COLO668 (cell line): ENCODE data around the gene PEA15.

Source experiments
- DNase-seq: peaks from one replicate; lab custom pipeline; 2025; ENCODE audit not compliant: unreplicated experiment; lab: John Stamatoyannopoulos, UW

Gene PEA15, protein sequence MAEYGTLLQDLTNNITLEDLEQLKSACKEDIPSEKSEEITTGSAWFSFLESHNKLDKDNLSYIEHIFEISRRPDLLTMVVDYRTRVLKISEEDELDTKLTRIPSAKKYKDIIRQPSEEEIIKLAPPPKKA

DNA sequence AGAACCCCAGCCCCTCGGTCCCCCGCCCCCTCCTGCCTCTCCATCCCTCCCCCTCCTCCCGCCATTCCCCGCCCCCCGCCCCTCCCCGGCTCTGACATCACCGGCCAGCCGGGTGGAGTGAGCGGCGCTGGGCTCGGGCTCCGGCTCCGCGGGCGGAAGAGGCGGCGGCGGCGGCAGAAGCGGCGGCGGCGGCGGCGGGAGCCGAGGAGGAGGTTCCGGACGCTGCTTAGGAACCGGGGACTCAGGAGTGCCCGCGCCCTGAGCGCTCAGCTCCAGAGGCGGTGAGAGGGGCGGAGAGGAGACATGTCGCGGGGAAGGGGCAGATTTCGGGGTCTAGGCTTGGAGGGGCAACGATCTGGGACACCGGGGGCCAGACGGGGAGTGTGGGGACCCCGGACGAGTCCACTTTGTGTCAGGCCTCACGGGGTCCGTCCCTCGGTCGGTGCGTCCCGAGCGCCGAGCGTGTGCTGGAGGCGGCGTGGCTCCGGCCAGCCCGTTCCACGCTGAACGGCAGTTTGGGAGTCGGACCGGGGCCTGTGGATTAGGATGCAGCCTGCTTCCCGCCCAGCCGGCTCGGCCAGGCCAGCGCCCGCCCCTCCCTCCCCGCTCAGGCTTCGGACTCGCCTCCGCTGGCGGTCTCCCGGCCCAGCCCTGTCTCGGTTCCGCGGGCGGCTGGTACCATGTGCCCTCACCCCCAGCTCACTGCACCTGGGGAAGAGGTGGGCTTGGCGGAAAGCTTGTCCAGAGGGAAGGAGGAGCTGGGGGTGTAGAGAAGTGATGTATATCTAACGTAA is at the start of gene PEA15:
Gene PEA15 (plus strand): TSS at position 143 of the 794 bp plus-strand sequence. CDS start 6,161 bp downstream, outside the sequence.
- peak; percentile 81 for DNase-seq

DNA sequence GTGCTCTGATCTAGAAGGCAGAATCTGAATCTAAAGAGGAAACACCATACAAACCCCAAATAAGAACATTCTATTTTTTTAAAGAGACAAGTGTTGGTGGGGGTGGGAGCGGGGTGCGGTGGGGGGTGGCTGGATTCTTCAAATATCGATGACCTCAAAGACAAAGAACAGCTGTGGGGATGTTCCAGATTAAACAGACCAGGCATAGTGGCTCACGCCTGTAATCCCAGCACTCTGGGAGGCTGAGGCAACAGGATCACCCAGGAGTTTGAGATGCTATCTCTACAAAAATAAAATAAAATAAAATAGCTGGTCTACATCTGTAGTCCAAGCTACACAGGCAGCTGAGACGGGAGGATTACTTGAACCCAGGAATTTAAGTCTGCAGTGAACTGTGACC is 48.8 kb upstream of the PEA15 start:
- DNase-seq: no peak

DNA sequence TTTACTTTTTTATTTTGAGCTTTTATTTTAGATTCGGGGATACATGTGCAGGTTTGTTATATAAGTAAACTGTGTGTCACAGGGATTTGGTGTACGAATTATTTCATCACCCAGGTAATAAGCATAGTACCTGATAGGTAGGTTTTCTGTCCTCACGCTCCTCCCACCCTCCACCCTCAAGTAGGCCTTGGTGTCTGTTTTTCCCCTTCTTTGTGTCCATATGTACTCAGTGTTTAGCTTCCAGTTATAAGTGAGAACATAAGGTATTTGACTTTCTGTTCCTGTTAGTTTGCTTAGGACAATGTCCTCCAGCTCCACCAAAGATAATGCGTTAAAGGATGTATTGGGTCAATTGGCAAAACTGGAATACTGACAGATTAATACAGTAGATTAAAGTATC is 48.0 kb upstream of the PEA15 start:
- no peak for DNase-seq

DNA sequence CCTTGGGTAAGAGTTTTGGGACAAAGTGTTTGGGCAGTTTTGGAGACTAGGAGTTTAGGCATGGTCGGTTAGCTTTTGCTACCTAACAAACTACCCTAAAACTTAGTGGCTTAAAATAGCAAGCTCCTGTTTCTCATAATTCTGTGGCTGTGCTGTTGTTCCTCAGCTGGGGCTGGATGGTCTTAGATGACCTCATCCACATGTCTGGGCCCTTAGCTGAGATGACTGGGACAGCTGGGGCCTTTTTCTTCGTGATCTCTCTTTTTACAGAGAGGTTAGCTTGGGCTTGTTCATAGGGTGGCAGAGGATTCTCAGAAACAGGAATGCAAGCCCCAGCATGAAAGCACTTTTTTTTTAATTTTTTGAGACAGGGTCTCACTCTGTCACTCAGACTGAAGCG is 47.2 kb upstream of the PEA15 start:
- DNase-seq: no peak

DNA sequence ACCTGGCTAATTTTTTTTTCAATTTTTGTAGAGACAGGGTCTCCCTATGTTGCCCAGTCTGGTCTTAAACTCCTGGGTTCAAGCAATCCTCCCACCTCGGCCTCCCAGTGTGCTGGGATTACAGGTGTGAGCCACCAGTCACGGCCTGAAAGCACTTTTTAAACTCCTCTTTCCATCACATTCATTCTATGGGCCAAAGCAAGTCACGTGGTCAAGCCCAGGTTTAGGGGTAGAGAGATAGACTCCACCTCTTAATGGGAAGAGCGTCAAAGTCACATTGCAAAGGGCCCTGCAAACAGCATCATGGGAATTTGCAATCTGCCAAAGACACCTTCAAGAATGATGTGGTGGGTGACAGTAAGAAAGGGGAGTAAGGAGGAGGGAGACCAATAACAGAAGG is 46.6 kb upstream of the PEA15 start:
- no peak for DNase-seq

DNA sequence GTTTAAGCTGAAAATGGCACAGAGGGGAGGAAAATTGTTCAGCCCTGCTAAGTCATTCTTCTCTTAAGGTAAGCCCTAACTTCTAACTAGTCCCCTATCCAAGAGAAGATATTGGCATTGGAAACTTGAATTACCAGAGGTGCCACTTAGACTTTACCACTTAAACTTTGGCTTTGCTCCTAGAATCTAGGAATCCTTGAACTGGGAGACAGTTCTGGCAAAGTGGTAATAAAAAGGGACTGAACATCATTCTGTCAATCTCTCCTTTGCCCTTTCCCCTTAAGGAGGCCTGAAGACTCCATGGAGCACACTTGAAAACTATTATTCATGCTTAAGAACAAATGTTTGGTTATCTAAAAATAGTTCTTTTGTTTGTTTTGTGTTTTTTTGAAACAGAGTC is 45.3 kb upstream of the PEA15 start:
- DNase-seq: no peak

DNA sequence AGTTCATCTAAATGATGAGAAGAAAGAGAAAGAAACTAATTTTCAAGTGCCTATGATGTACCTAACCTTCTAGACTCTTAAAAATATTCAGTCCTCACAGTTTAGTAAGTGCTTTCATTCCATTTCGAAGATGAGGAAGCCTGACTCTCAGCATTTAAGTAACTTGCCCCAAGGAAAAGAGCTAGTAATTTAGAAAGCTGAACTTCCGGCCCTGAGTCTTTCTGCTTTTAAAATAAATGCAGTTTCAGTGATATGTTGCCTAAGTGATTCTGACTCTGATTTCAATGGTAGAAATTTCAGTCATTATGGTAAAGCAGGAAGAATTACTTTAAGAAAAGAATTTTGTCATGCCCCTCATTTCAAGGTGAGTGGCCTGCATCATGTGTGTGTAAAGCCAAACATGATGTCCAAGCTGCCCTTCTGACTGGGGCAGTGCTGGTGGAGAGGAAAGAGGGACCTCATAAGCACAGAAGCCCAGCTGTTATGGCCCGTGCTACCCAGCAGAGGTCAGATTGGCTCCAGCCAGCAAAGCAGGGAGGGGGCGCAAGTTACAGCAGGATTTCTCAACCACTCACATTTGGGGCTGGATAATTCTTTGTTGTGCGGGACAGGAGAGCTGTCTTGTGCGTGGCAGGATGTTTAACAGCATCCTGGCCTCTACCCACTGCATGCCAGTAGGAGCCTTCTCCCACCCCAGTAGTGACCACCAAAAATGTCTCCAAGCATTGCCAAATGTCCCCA is 43.0 kb upstream of the PEA15 start:
- DNase-seq: no peak

DNA sequence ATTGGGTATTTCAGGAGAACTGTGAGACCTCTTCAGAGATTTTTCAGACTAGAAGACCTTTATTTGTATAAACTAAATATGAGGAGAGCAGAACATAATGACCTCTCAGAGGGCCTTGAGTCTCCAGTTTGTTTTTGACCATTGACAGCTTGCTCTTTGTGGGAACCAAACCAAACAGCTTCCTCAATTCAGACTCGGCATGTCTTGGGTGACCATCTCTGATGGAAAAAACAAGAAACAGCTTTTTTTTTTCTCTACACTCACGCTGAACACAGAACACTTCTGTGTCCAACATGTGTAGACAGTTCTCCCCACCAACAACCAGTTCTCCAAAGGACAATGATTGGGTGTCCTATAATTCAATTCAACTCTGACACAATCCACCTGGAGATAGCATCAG is 42.3 kb upstream of the PEA15 start:
- DNase-seq: no peak

DNA sequence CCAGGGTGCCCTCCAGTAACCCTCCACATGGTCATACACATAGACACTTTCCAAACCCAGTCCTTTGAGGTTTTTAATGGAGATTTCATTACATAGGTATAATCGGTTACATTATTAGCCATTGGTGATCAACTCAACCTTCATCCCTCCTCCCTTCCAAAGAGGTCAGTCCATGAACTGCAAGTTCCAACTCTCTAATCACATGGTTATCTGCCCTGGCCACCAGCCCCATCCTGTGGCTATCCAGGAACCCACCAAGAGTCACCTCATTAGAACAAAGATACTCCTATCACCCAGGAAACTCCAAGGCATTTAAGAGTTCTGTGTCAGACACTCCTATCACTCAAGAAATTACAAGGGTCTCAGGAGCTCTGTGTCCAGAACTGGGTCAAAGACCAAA is 41.6 kb upstream of the PEA15 start:
- DNase-seq: no peak

DNA sequence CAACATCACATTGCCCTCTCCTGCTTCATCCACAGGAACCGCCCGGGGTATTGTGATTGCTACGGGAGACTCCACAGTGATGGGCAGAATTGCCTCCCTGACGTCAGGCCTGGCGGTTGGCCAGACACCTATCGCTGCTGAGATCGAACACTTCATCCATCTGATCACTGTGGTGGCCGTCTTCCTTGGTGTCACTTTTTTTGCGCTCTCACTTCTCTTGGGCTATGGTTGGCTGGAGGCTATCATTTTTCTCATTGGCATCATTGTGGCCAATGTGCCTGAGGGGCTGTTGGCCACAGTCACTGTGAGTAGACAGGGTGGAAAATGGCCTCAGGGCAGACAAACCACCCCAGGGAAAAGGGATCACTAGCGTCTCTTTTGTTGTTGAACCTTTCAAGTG is 41.1 kb upstream of the PEA15 start:
- DNase-seq: no peak

DNA sequence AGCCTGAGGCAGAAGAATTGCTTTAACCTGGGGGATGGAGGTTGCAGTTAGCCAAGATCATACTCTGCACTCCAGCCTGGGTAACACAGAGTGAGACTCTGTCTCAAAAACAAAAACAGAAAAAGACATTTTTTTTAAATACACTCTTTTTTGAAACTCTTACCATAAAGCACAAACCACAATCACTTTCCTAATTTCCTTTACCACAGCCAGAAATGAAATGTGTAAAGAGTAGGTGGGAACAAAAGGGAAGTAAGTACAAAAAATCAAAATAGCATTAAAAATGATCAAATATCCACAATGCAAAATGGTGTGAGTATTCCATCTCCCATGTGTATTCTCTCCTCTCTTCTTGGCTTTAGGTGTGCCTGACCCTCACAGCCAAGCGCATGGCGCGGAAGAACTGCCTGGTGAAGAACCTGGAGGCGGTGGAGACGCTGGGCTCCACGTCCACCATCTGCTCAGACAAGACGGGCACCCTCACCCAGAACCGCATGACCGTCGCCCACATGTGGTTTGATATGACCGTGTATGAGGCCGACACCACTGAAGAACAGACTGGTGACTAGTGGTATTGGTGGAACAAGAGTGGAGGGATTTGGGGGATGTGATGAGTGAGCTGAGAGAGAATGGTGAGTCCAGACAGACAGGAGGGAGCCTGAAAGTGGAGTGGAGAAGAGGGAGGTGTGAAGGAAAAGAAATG is 38.9 kb upstream of the PEA15 start:
- DNase-seq: no peak

DNA sequence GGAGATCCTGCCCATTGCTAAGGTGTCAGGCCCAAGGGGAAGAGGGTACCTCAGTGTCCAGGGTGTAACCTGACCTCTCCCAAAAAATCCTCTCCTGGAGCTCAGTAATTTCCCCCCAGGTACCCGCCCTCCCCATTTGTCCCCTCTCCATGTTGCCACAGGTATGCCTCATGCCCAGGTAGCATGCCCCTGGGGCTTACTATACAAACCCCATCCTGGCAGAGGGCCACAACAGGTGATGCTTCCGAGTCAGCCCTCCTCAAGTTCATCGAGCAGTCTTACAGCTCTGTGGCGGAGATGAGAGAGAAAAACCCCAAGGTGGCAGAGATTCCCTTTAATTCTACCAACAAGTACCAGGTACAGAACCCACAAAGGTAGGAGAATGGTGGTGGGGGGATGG is 38.1 kb upstream of the PEA15 start:
- no peak for DNase-seq

DNA sequence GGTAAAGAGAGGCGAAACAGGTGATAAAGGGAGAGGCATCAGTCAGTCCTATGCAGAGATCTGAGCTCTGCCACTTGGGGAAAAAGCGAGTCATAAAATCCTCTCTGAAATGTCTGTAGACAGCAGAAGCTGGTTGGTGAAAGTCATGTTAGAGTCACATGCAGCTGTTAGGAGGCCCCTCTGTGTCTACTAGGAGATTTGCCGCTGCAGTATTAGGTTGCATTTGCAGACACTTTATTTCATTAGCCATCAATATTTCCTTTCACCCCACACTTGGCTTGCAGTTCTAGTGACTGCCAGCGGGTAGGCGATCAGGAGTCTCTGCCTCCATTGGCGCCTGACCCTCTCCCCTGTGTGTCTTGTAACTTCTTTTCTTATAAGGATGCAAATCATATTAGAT is 37.6 kb upstream of the PEA15 start:
- no peak for DNase-seq

DNA sequence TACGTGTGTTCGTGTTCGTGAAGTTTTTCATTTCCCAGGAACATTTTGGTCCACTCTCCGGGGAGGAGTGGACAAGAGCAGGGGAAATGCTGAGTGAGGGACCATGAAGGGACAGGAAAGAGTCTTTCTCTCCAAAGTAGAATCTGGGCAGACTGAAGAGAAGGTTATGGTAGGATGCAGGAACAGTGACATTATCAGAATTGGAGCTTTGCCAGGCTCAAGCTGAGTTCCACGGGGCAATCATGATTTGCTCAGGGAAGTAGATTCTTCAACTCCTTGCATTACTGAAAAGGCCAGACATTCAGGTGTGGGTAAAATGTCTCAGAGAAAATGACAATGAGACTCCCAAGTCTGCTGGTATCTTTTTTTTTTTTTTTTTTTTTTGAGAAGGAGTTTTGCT is 37.2 kb upstream of the PEA15 start:
- no peak for DNase-seq

DNA sequence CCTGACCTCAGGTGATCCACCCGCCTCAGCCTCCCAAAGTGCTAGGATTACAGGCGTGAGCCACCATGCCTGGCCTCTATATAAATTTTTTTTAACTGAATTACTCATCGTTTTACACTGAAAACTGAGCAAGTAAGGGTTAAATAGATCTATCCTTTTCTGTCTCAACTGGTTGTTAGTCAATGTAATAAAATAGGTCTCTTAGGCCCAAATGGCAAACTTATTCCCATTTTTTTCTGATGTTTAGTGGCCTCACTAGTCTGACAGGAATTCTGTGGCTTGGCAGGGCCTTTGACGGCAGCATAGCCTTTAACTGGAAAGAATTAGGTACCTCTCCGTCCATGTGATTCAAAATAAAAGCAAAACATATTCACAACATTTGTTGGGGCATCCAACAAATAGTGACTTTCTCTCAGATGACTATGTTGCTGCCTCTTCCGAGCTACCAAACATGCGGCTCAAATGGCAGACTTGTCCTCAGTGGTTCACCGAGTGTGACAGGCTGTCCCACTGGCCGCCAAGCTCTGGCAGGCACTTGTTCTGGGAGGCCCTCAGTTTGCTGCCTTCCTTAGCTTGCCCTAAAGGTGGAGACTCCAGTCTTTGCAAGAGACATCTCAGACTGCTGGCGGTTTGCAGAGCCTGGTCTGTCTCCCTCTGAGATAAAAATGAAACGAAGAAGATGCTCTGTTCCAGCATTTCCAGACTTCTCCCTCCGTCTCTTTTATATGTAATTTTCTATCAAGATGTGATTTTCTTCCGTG is 36.4 kb upstream of the PEA15 start:
- no peak for DNase-seq

DNA sequence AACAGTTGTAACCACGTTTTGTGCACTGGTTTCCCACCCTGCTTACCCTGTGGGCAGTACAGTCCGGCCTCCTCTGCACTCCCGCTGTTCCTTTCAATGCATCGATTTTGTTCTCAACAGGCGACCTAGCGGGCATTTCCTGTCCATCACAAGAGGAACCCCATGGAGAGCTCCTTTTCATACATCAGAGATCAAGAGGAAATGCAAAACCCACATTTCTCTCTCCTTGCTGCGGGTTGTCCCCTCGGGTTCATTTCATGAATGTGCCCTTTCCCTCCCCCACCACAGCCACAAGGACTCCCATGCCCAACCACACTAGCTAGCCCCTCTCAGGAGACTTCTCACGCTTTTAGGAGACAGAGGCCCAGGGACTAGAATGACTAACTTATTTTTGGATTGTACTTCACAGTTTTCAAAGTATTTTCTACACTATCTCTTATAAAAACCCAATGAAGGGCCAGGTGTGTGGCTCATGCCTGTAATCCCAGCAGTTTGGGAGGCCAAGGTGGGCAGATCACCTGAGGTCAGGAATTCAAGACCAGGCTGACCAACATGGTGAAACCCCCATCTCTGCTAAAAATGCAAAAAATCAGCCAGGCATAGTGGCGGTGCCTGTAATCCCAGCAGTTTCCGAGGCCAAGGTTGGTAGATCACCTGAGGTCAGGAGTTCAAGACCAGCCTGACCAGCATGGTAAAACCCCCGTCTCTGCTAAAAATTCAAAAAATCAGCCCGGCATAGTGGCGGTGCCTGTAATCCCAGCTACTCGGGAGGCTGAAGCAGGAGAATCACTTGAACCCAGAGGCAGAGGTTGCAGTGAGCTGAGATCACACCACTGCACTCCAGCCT is 35.4 kb upstream of the PEA15 start:
- peak; percentile 36 for DNase-seq

DNA sequence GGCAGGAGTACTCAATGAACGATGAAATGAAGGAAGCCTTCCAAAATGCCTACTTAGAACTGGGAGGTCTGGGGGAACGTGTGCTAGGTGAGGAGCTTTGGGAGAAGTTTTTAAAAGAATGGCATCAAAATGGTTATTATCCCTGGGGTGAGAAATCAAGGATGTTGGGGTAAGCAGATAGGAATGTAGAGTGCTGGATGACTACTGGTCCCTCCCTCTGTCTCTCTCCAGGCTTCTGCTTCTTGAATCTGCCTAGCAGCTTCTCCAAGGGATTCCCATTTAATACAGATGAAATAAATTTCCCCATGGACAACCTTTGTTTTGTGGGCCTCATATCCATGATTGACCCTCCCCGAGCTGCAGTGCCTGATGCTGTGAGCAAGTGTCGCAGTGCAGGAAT is 33.8 kb upstream of the PEA15 start:
- DNase-seq: no peak

DNA sequence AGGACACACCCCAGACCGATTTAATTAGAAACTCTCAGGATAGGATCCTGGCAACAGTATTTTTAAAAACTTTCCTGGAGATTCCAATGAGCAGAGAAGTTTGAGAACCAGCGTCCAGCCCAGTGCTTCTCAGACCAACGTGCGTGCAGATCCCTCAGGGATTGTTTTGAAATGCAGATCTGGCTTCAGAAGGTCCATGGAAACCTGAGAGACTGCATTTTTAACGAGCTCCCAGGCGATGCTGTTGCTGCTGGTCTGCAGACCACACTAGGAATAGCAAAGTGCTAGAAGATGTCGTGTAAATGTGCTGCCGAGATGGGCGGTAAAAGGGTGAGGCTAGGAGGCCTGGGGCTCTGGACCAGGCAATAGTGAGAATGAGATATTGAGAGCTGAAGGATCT is 33.2 kb upstream of the PEA15 start:
- DNase-seq: no peak

DNA sequence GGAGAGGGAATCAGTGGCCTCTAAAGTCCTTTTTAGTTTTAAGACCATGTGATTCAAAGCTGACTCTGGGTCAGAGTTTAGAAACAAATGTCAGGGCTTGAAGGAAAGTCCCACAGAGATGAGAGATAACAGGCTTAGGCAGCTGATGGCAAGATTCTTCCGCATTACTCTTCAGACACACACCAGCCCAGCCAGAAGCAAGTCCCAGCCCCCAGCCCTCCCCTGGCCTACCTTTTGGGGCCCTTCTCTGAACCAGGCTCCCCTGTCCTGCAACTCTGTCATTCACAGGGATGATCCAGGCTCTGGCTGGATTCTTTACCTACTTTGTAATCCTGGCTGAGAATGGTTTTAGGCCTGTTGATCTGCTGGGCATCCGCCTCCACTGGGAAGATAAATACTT is 28.0 kb upstream of the PEA15 start:
- no peak for DNase-seq

DNA sequence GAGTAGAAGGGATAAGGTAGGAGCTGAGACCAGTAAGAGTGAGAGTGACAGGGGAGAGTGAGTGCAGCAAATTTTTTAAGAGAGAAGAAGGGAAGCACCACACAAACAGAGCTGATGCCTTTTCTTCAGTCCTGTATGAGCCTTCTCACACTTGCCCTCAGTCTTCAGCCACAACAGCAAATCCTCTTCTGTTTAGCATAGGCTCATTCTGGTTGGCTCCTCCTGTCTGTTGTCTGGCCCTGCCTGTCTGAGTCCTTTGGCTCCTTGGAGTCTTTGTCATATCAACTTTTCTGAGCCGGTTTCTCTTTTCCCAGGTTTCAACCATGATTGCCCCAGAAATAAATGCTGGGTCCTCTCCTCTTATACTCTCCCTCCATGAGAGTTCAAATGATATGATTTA is 27.5 kb upstream of the PEA15 start:
- DNase-seq: no peak
